ENCODE measurements around the gene SPOPL.

The SPOPL gene

GRCh38 chr2:138550670-138551287 is 49.2 kb downstream of the SPOPL start:
- no peaks in the 10 kb centered on the region for H3K4me1 ChIP-seq (ENCODE audit: insufficient read depth, low read length)

GRCh38 chr2:138554123-138554522 is 52.6 kb downstream of the SPOPL start:
- Histone ChIP-seq H3K27me3 (ENCODE audit: insufficient read depth, low read length) (no peaks in the 10 kb centered on the region), H2AFZ (ENCODE audit: low read depth, low read length) (no peak overlapping the region), H3K4me1 (ENCODE audit: insufficient read depth, low read length) (no peaks in the 10 kb centered on the region), H3K36me3 (ENCODE audit: insufficient read depth, low read length) (peaks cover 22% of the 10 kb centered on the region), H3K4me3 (ENCODE audit: low read length) (no peak overlapping the region), H3K9me3 (ENCODE audit: low read length) (peaks cover 2% of the 10 kb centered on the region)

More at GRCh38 chr2:138550670-138551287, 49.2 kb downstream of the SPOPL start:
- Histone ChIP-seq H3K9me3 (ENCODE audit: low read length) (peaks cover 2% of the 10 kb centered on the region), H3K36me3 (ENCODE audit: insufficient read depth, low read length) (peaks cover 17% of the 10 kb centered on the region), H2AFZ (ENCODE audit: low read depth, low read length) (no peak overlapping the region), H3K4me3 (ENCODE audit: low read length) (no peak overlapping the region), H3K27me3 (ENCODE audit: insufficient read depth, low read length) (no peaks in the 10 kb centered on the region)

- H3K27me3 ChIP-seq (ENCODE audit: insufficient read depth, low read length), result no peaks in the 10 kb centered on the region
Observed at GRCh38 chr2:138559641-138560040, 58.1 kb downstream of the SPOPL start.

GRCh38 chr2:138564586-138565229 is 63.1 kb downstream of the SPOPL start:
- no peaks in the 10 kb centered on the region for H3K27me3 ChIP-seq (ENCODE audit: insufficient read depth, low read length)
- peaks cover 3% of the 10 kb centered on the region for H3K9me3 ChIP-seq (ENCODE audit: low read length)
- H3K36me3 ChIP-seq (ENCODE audit: insufficient read depth, low read length), result peaks cover 28% of the 10 kb centered on the region
- no peak overlapping the region for H3K4me3 ChIP-seq (ENCODE audit: low read length)
- H3K4me1 ChIP-seq (ENCODE audit: insufficient read depth, low read length), result no peaks in the 10 kb centered on the region
- no peak overlapping the region for H2AFZ ChIP-seq (ENCODE audit: low read depth, low read length)

More at GRCh38 chr2:138559641-138560040, 58.1 kb downstream of the SPOPL start:
- Histone ChIP-seq H3K36me3 (ENCODE audit: insufficient read depth, low read length) (peaks cover 23% of the 10 kb centered on the region), H3K4me3 (ENCODE audit: low read length) (no peak overlapping the region), H3K4me1 (ENCODE audit: insufficient read depth, low read length) (no peaks in the 10 kb centered on the region), H2AFZ (ENCODE audit: low read depth, low read length) (no peak overlapping the region), H3K9me3 (ENCODE audit: low read length) (peaks cover 5% of the 10 kb centered on the region)

- Histone ChIP-seq H3K36me3 (ENCODE audit: insufficient read depth, low read length) (peaks cover 29% of the 10 kb centered on the region), H2AFZ (ENCODE audit: low read depth, low read length) (no peak overlapping the region), H3K27me3 (ENCODE audit: insufficient read depth, low read length) (no peaks in the 10 kb centered on the region), H3K9me3 (ENCODE audit: low read length) (peaks cover 3% of the 10 kb centered on the region), H3K4me1 (ENCODE audit: insufficient read depth, low read length) (no peaks in the 10 kb centered on the region), H3K4me3 (ENCODE audit: low read length) (no peak overlapping the region)
Observed at GRCh38 chr2:138565230-138565598, 63.6 kb downstream of the SPOPL start.

GRCh38 chr2:138572318-138572717 is 70.7 kb downstream of the SPOPL start:
- H3K36me3 ChIP-seq (ENCODE audit: insufficient read depth, low read length), result peaks cover 32% of the 10 kb centered on the region
- H3K4me1 ChIP-seq (ENCODE audit: insufficient read depth, low read length), result no peaks in the 10 kb centered on the region
- no peak overlapping the region for H2AFZ ChIP-seq (ENCODE audit: low read depth, low read length)

GRCh38 chr2:138577066-138577465 is 75.5 kb downstream of the SPOPL start:
- H2AFZ ChIP-seq (ENCODE audit: low read depth, low read length), result no peak overlapping the region
- no peak overlapping the region for H3K4me3 ChIP-seq (ENCODE audit: low read length)
- H3K4me1 ChIP-seq (ENCODE audit: insufficient read depth, low read length), result no peaks in the 10 kb centered on the region
- no peaks in the 10 kb centered on the region for H3K27me3 ChIP-seq (ENCODE audit: insufficient read depth, low read length)
- H3K9me3 ChIP-seq (ENCODE audit: low read length), result peaks cover 2% of the 10 kb centered on the region
- peaks cover 9% of the 10 kb centered on the region for H3K36me3 ChIP-seq (ENCODE audit: insufficient read depth, low read length)

More at GRCh38 chr2:138572318-138572717, 70.7 kb downstream of the SPOPL start:
- H3K4me3 ChIP-seq (ENCODE audit: low read length), result no peak overlapping the region
- peaks cover 2% of the 10 kb centered on the region for H3K9me3 ChIP-seq (ENCODE audit: low read length)
- no peaks in the 10 kb centered on the region for H3K27me3 ChIP-seq (ENCODE audit: insufficient read depth, low read length)

GRCh38 chr2:138579556-138579955 is 78.0 kb downstream of the SPOPL start:
- H2AFZ ChIP-seq (ENCODE audit: low read depth, low read length), result no peak overlapping the region
- no peaks in the 10 kb centered on the region for H3K9me3 ChIP-seq (ENCODE audit: low read length)
- H3K27me3 ChIP-seq (ENCODE audit: insufficient read depth, low read length), result no peaks in the 10 kb centered on the region
- H3K4me1 ChIP-seq (ENCODE audit: insufficient read depth, low read length), result no peaks in the 10 kb centered on the region
- H3K36me3 ChIP-seq (ENCODE audit: insufficient read depth, low read length), result peaks cover 2% of the 10 kb centered on the region
- no peak overlapping the region for H3K4me3 ChIP-seq (ENCODE audit: low read length)

- Histone ChIP-seq H2AFZ (ENCODE audit: low read depth, low read length) (no peak overlapping the region), H3K4me1 (ENCODE audit: insufficient read depth, low read length) (no peaks in the 10 kb centered on the region), H3K27me3 (ENCODE audit: insufficient read depth, low read length) (no peaks in the 10 kb centered on the region), H3K9me3 (ENCODE audit: low read length) (no peaks in the 10 kb centered on the region), H3K36me3 (ENCODE audit: insufficient read depth, low read length) (peaks cover 2% of the 10 kb centered on the region), H3K4me3 (ENCODE audit: low read length) (no peak overlapping the region)
Observed at GRCh38 chr2:138581909-138582308, 80.3 kb downstream of the SPOPL start.

GRCh38 chr2:138589663-138590062 is 88.1 kb downstream of the SPOPL start:
- no peaks in the 10 kb centered on the region for H3K36me3 ChIP-seq (ENCODE audit: insufficient read depth, low read length)
- no peaks in the 10 kb centered on the region for H3K9me3 ChIP-seq (ENCODE audit: low read length)
- no peaks in the 10 kb centered on the region for H3K27me3 ChIP-seq (ENCODE audit: insufficient read depth, low read length)
- H3K4me3 ChIP-seq (ENCODE audit: low read length), result no peak overlapping the region
- no peak overlapping the region for H2AFZ ChIP-seq (ENCODE audit: low read depth, low read length)
- no peaks in the 10 kb centered on the region for H3K4me1 ChIP-seq (ENCODE audit: insufficient read depth, low read length)

- H3K27me3 ChIP-seq (ENCODE audit: insufficient read depth, low read length), result no peaks in the 10 kb centered on the region
- H3K4me1 ChIP-seq (ENCODE audit: insufficient read depth, low read length), result peaks cover 5% of the 10 kb centered on the region
- H3K4me3 ChIP-seq (ENCODE audit: low read length), result no peak overlapping the region
- H2AFZ ChIP-seq (ENCODE audit: low read depth, low read length), result no peak overlapping the region
- no peaks in the 10 kb centered on the region for H3K36me3 ChIP-seq (ENCODE audit: insufficient read depth, low read length)
- H3K9me3 ChIP-seq (ENCODE audit: low read length), result no peaks in the 10 kb centered on the region
Observed at GRCh38 chr2:138596403-138596802, 94.8 kb downstream of the SPOPL start.

GRCh38 chr2:138600732-138601457 is 99.3 kb downstream of the SPOPL start:
- Histone ChIP-seq H3K9me3 (ENCODE audit: low read length) (no peaks in the 10 kb centered on the region), H3K4me1 (ENCODE audit: insufficient read depth, low read length) (peaks cover 5% of the 10 kb centered on the region), H3K4me3 (ENCODE audit: low read length) (no peak overlapping the region), H2AFZ (ENCODE audit: low read depth, low read length) (no peak overlapping the region), H3K36me3 (ENCODE audit: insufficient read depth, low read length) (no peaks in the 10 kb centered on the region), H3K27me3 (ENCODE audit: insufficient read depth, low read length) (no peaks in the 10 kb centered on the region)

GRCh38 chr2:138601458-138602165 is 100.0 kb downstream of the SPOPL start:
- peaks cover 2% of the 10 kb centered on the region for H3K4me1 ChIP-seq (ENCODE audit: insufficient read depth, low read length)
- H3K36me3 ChIP-seq (ENCODE audit: insufficient read depth, low read length), result no peaks in the 10 kb centered on the region
- H3K27me3 ChIP-seq (ENCODE audit: insufficient read depth, low read length), result no peaks in the 10 kb centered on the region
- no peak overlapping the region for H3K4me3 ChIP-seq (ENCODE audit: low read length)
- no peaks in the 10 kb centered on the region for H3K9me3 ChIP-seq (ENCODE audit: low read length)
- H2AFZ ChIP-seq (ENCODE audit: low read depth, low read length), result no peak overlapping the region
